ENCODE measurements around the gene FOXJ1. TPM values are rescaled to one million over a fixed set of nuclear protein-coding genes. Genes with fewer than 3 reads are reported as not detected.

FOXJ1 gene
- total RNA-seq, 1 donor from 2014 or later, result not detected

DNA sequence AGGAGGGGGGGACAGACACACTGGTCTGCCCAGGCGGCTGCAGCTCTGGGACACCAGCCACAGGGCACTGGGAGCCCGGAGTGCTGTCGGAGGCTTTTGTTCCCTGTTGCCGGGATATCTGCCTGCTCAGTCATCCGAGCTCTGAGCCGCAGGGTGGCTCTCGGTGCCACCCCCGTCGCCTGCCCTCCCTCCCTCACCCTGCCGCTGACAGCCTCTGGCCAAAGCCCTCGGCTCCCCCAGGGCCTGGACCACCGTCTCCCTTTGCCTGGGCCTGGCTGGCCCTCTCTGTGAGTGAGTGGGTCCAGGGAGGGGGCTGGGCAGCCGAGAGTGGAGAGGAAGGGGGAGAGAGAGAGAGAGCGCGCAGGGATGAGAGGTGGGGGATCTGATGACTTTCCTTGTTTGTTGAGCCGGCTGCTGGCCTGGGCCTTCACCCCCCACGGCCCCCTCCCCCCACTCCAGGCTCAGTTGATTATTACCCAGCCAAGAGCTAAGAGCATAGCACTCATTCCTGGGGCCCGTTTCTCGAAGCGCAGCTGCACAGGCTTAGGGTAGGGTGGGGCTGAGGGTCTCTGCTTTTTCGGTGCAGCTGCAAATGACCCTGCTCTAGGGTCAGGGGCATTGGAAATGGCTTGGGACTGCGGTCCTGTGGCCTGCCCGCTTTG lies 2.7 kb downstream of the FOXJ1 start:
- Histone ChIP-seq H3K4me3 (no peak overlapping the region), H3K36me3 (no peaks in the 10 kb centered on the region), H3K27me3 (peaks cover 25% of the 10 kb centered on the region), H3K9me3 (no peaks in the 10 kb centered on the region), H3K27ac (no peak overlapping the region), H3K4me1 (peaks cover 24% of the 10 kb centered on the region)
- DNase-seq (ENCODE audit: extremely low spot score in 2 of 2), result no peak
- no peak for TF ChIP-seq POLR2AphosphoS5 (IDR thresholded peaks at IDR 0.05; ENCODE audit: insufficient read depth in 1 of 2, low read depth in 1 of 2)
- TF ChIP-seq, protein P1, sequence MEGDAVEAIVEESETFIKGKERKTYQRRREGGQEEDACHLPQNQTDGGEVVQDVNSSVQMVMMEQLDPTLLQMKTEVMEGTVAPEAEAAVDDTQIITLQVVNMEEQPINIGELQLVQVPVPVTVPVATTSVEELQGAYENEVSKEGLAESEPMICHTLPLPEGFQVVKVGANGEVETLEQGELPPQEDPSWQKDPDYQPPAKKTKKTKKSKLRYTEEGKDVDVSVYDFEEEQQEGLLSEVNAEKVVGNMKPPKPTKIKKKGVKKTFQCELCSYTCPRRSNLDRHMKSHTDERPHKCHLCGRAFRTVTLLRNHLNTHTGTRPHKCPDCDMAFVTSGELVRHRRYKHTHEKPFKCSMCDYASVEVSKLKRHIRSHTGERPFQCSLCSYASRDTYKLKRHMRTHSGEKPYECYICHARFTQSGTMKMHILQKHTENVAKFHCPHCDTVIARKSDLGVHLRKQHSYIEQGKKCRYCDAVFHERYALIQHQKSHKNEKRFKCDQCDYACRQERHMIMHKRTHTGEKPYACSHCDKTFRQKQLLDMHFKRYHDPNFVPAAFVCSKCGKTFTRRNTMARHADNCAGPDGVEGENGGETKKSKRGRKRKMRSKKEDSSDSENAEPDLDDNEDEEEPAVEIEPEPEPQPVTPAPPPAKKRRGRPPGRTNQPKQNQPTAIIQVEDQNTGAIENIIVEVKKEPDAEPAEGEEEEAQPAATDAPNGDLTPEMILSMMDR (IDR thresholded peaks at IDR 0.05), result no peak
- no peak for TF ChIP-seq POLR2A (IDR thresholded peaks at IDR 0.05)
- intact Hi-C loops (cut with DNase I), result no loop called here

DNA sequence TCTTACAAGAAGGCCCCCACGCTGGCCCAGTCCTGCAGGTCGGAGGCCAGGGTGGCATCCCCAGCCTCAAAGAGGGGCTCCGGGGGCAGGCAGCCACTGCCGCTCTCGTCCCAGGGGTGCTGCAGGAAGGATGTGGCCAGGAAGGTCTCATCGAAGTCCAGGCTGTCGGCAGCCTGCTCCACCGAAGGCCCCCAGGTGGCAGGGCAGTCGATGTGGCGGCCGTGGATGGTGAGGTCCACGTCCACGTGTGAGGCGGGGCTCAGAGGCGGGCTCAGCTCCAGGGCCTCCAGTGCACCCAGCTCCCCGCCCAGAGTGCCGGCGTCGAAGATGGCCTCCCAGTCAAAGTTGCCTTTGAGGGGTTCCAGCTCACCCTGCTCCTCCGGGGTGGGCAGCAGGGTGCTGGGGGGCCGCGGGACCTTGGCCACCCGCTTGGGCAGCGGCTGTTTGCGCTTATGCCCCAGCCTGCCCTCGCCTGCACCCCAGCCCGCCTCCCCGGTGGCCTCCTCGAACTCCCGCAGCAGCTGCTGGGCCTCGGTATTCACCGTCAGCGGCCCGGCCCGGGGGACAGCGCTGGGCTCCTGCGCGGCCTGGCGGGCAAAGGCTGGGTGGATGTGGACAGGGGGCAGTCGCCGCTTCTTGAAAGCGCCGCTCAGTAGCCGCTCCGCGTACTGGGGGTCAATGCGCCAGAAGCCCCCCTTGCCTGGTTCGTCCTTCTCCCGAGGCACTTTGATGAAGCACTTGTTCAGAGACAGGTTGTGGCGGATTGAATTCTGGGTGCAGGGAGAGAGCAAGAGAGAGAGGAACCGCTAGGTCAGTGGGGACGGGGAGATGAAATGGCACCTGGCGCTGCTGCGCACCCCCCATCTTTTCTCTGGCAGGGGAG lies 3.5 kb downstream of the FOXJ1 start:
- no peaks in the 10 kb centered on the region for H3K9me3 ChIP-seq
- no peak for DNase-seq (ENCODE audit: extremely low spot score in 2 of 2)
- no peak overlapping the region for H3K4me3 ChIP-seq
- intact Hi-C loops (cut with DNase I), result no loop called here
- peaks cover 25% of the 10 kb centered on the region for H3K27me3 ChIP-seq
- no peaks in the 10 kb centered on the region for H3K36me3 ChIP-seq
- H3K27ac ChIP-seq, result no peak overlapping the region
- H3K4me1 ChIP-seq, result peaks cover 29% of the 10 kb centered on the region
- no peak for TF ChIP-seq POLR2A (IDR thresholded peaks at IDR 0.05)
- TF ChIP-seq, protein P1 (IDR thresholded peaks at IDR 0.05), result no peak
- TF ChIP-seq POLR2AphosphoS5 (IDR thresholded peaks at IDR 0.05; ENCODE audit: insufficient read depth in 1 of 2, low read depth in 1 of 2), result no peak

DNA sequence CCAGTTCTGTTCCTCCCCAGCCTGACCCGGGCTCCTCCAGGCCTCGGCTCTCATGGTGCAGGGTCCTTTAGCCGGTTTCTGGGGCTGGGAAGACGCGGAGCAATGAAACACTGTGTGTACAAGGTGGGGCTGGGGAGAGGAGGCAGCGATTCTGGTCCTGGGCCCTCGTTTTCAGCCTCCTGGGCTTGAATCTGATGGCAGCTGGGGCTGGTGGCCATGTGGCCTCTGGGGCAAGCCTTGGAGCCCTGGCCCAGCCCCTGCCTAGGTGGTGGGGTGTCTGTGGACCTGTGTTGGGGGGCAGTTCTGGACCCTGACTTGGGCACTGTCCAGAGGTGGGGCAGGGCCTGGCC lies 4.1 kb downstream of the FOXJ1 start:
- no peak for DNase-seq (ENCODE audit: extremely low spot score in 2 of 2)
- H3K27me3 ChIP-seq, result peaks cover 27% of the 10 kb centered on the region
- H3K4me1 ChIP-seq, result peaks cover 34% of the 10 kb centered on the region

DNA sequence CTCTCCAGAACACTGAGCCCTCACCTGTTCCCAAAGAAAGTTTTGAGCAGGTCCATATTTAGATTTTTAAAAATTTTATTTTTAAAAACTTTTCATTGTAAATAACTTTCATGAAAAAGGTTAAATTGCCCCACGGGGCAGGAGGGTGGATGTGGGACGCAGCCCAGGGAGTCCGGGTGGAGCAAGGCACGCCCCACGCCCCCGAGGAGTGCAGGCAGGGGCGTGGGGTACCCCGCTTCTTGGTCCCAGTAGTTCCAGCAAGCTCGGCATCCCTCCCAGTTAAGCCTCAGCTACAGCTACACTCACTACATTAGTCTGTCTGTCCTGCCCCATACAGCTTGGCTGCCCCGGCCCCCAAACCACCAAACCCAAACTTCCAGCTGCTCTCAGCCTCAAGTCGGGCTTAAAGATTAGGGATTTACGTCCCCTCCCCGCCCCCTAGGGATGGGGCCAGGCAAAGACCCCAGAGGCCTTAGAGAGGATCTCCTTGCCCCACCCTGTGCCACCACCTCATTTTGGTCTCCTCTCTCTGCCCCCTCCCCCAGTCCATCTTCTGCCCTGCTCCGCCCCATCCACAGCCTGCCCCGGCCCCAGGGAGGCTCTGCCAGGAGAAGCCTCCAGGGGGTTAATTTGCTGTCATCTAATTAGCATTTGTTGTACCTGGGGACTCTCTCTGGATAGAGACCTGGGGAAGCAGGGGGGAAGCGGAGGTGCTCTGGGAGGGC lies 4.6 kb downstream of the FOXJ1 start:
- Histone ChIP-seq H3K27me3 (peaks cover 29% of the 10 kb centered on the region), H3K9me3 (no peaks in the 10 kb centered on the region), H3K27ac (no peak overlapping the region), H3K4me1 (peaks cover 31% of the 10 kb centered on the region), H3K4me3 (no peak overlapping the region), H3K36me3 (no peaks in the 10 kb centered on the region)
- intact Hi-C loops (cut with DNase I), result no loop called here
- no peak for DNase-seq (ENCODE audit: extremely low spot score in 2 of 2)
- TF ChIP-seq, protein P1 (IDR thresholded peaks at IDR 0.05), result no peak
- TF ChIP-seq POLR2A (IDR thresholded peaks at IDR 0.05), result no peak
- TF ChIP-seq POLR2AphosphoS5 (IDR thresholded peaks at IDR 0.05; ENCODE audit: insufficient read depth in 1 of 2, low read depth in 1 of 2), result no peak

More for the DNA sequence above, 4.1 kb downstream of the FOXJ1 start:
- TF ChIP-seq POLR2A (IDR thresholded peaks at IDR 0.05) (no peak), POLR2AphosphoS5 (IDR thresholded peaks at IDR 0.05; ENCODE audit: insufficient read depth in 1 of 2, low read depth in 1 of 2) (no peak)
- TF ChIP-seq, protein P1 (IDR thresholded peaks at IDR 0.05), result no peak
- H3K36me3 ChIP-seq, result no peaks in the 10 kb centered on the region
- no peaks in the 10 kb centered on the region for H3K9me3 ChIP-seq
- no peak overlapping the region for H3K4me3 ChIP-seq
- H3K27ac ChIP-seq, result no peak overlapping the region
- intact Hi-C loops (cut with DNase I), result no loop called here
